Measurements from ENCODE around the gene MGMT.

- TF ChIP-seq CTCF (IDR thresholded peaks at IDR 0.05; ENCODE audit: poor library complexity, severe bottlenecking) (no peak), SMC3 (conservative IDR thresholded peaks at IDR 0.05; ENCODE audit: poor library complexity) (no peak), POLR2AphosphoS5 (IDR thresholded peaks at IDR 0.05) (no peak), EZH2 (IDR thresholded peaks at IDR 0.05; ENCODE audit: borderline replicate concordance, insufficient read depth, low read length, poor library complexity, severe bottlenecking) (no peak)
Measured at GRCh38 chr10:129426606-129427005, 40.4 kb upstream of the MGMT start.

All from neural cell (in vitro differentiated cells).